T-helper 1 cell treated with Interleukin-12 subunit alpha and Interleukin-12 subunit beta and Interleukin-4 antibody, amounts not matched to agents 30 ng/mL and 1 ng/mL, for 36 hours (primary cell): ENCODE measurements around the gene UFSP1. TPM values are rescaled to one million over a fixed set of nuclear protein-coding genes. Genes with fewer than 3 reads are reported as not detected.
"Not testable (repeated sequence)": the region's sequence is repeated elsewhere in the genome, so short reads cannot be mapped to it uniquely, and the experiment has no call there.

Source experiments
- intact Hi-C: fragments of 100-400 bp; cut with micrococcal nuclease; formaldehyde crosslinking; loops from one replicate; pipeline ENCODE4 v1.15.1; 2024
- total RNA-seq: library from RNA; stranded (reverse); gene quantifications from 2 replicates; pipeline ENCODE4 v1.2.3, GENCODE V29; 2022

The UFSP1 gene
- total RNA-seq, 1 donor from 2014 or later, result 3.3 TPM

- intact Hi-C loops, result no loop called here
These were observed 27.9 kb downstream of the UFSP1 start for GRCh38 chr7:100861616-100861985.

GRCh38 chr7:100860702-100861615 is 28.6 kb downstream of the UFSP1 start:
- intact Hi-C loops, result no loop called here

- intact Hi-C loops, result no loop called here
These were observed 29.7 kb downstream of the UFSP1 start for GRCh38 chr7:100859856-100860255.

GRCh38 chr7:100856871-100857282 is 32.6 kb downstream of the UFSP1 start:
- intact Hi-C loops, result no loop called here

GRCh38 chr7:100855515-100855914 is 34.0 kb downstream of the UFSP1 start:
- intact Hi-C loops, result no loop called here

- intact Hi-C loops, result not testable (repeated sequence)
These were observed 34.6 kb downstream of the UFSP1 start for GRCh38 chr7:100854899-100855298.

- intact Hi-C loops, result no loop called here
These were observed 35.2 kb downstream of the UFSP1 start for GRCh38 chr7:100854146-100854895.

- intact Hi-C loops, result loop anchor here (1.0 to 2.0 kb wide), 15 partner anchors 15 to 751 kb away; partner anchors contain the start of genes AP4M1, FBXO24, GNB2 and LRCH4
These were observed 37.3 kb downstream of the UFSP1 start, which contains the start of gene SLC12A9 for GRCh38 chr7:100852048-100852872. Gene SLC12A9, plus strand, starts transcription at chr7:100852713. Its CDS starts 1,485 bp downstream, at chr7:100854198.

- intact Hi-C loops, result no loop called here
These were observed 42.2 kb downstream of the UFSP1 start for GRCh38 chr7:100847360-100847759.

GRCh38 chr7:100840470-100841100 is 48.9 kb downstream of the UFSP1 start:
- intact Hi-C loops, result no loop called here

GRCh38 chr7:100839361-100839760 is 50.2 kb downstream of the UFSP1 start:
- intact Hi-C loops, result no loop called here

Other genes with a start within 250 kb of the UFSP1 start
- gene TFR2, start 248.2 kb downstream of the UFSP1 start, total RNA-seq, result 9.8 and 10.9 TPM in 2 replicates
- not detected in 2 replicates for gene ACTL6B, start 233.3 kb downstream of the UFSP1 start, total RNA-seq
- gene GNB2, start 216.0 kb downstream of the UFSP1 start, total RNA-seq, result 228 and 230 TPM in 2 replicates
- gene GIGYF1, start 195.5 kb downstream of the UFSP1 start, total RNA-seq, result 47.1 and 54.5 TPM in 2 replicates
- 42.5 TPM in 2 replicates for gene POP7, start 183.6 kb downstream of the UFSP1 start, total RNA-seq
- gene EPO, start 169.2 kb downstream of the UFSP1 start, total RNA-seq, result not detected in 2 replicates
- not detected in 2 replicates for gene ZAN, start 156.1 kb downstream of the UFSP1 start, total RNA-seq
- 1.0 TPM in 2 replicates for gene EPHB4, start 62.2 kb downstream of the UFSP1 start, total RNA-seq
- 52.4 TPM in 2 replicates for gene SLC12A9, start 37.0 kb downstream of the UFSP1 start, total RNA-seq
- gene TRIP6, start 22.3 kb downstream of the UFSP1 start, total RNA-seq, result 26.3 and 28.4 TPM in 2 replicates
- 229 and 233 TPM in 2 replicates for gene SRRT, start 14.6 kb downstream of the UFSP1 start, total RNA-seq
- 0.17 and 0.42 TPM in 2 replicates for gene ACHE, start 6.2 kb upstream of the UFSP1 start, total RNA-seq
- gene MUC3A, start 59.8 kb upstream of the UFSP1 start, total RNA-seq, result not detected in 2 replicates
- gene MUC12, start 79.8 kb upstream of the UFSP1 start, total RNA-seq, result not detected in 2 replicates
- not detected in 2 replicates for gene MUC17, start 130.4 kb upstream of the UFSP1 start, total RNA-seq
- gene TRIM56, start 195.8 kb upstream of the UFSP1 start, total RNA-seq, result 63.4 and 73.7 TPM in 2 replicates
- gene SERPINE1, start 237.4 kb upstream of the UFSP1 start, total RNA-seq, result 0.17 TPM in 1 of 2 replicates, not detected in the other